Activated naive CD8-positive, alpha-beta T cell treated with anti-CD3 and anti-CD28 coated beads for 36 hours (primary cell): Measurements from ENCODE around the gene CLBA1. TPM values are rescaled to one million over a fixed set of nuclear protein-coding genes. Genes with fewer than 3 reads are reported as not detected.

Experiments used
- DNase-seq: peaks from one replicate; pipeline ENCODE4 v3.0.0; 2021
- H3K27ac Mint-ChIP-seq: one replicate; pipeline ENCODE4 v1.8.0; 2022; ENCODE audit warnings: mild to moderate bottlenecking, moderate library complexity, mixed read lengths
- H3K27me3 Mint-ChIP-seq: one replicate; pipeline ENCODE4 v1.8.0; 2022; ENCODE audit warnings: mild to moderate bottlenecking, mixed read lengths
- H3K36me3 Mint-ChIP-seq: one replicate; pipeline ENCODE4 v1.8.0; 2021; ENCODE audit warnings: mild to moderate bottlenecking, mixed read lengths
- H3K4me1 Mint-ChIP-seq: one replicate; pipeline ENCODE4 v1.8.0; 2021; ENCODE audit warnings: mixed read lengths
- H3K4me3 Mint-ChIP-seq: one replicate; pipeline ENCODE4 v1.8.0; 2022; ENCODE audit warnings: mild to moderate bottlenecking, moderate library complexity, mixed read lengths
- H3K9me3 Mint-ChIP-seq: one replicate; pipeline ENCODE4 v1.8.0; 2022; ENCODE audit warnings: mixed read lengths
- total RNA-seq, 2 experiments: library from RNA; stranded (reverse); gene quantifications; one replicate each; pipeline ENCODE4 v1.2.3, GENCODE V29; 2021

The CLBA1 gene
- total RNA-seq, 2 experiments from 2014 or later: 1.5 to 1.9 TPM

DNA sequence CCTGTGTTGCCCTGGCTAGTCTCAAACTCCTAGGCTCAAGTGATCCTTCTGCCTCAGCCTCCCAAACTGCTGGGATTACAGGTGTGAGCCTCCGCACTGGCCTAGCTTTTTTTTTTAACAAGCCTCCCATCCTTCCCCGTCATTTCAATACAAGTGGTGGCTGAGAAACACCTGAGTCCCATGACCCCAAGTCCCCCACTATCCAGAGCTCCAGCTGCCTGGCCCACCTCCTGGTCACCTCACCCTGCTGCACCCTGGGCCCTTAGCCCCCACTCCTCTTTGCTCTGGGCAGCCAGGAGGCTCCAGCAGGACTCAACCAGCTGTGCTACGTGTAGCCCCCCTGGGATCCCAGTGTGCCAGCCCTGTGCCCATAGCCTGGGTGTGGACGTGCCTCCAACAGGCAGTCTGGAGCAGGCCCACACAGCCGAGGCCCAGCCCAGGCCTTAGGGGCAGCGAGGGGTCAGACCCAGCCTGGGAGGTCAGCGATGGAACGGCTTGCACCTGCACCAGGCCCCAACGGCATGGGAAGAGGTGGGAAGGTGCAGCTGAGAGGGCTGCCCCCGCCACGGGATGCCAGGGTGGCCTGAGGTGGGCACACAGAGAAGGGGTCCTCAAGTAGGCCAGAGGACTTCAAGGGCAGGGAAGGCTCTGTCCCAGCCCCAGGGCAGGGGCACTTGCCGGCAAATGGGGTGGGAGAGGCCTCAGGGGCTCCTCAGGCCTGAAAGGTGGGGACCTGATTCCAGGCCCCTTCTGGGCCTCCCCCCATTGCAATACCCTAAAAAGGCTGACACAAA lies 13.9 kb upstream of the CLBA1 start:
- no peak for DNase-seq
- Mint-ChIP-seq H3K36me3 (no peaks in the 10 kb centered on the region), H3K27ac (no peak overlapping the region), H3K9me3 (no peaks in the 10 kb centered on the region), H3K27me3 (peaks cover 27% of the 10 kb centered on the region), H3K4me1 (peaks cover 6% of the 10 kb centered on the region), H3K4me3 (no peak overlapping the region)

DNA sequence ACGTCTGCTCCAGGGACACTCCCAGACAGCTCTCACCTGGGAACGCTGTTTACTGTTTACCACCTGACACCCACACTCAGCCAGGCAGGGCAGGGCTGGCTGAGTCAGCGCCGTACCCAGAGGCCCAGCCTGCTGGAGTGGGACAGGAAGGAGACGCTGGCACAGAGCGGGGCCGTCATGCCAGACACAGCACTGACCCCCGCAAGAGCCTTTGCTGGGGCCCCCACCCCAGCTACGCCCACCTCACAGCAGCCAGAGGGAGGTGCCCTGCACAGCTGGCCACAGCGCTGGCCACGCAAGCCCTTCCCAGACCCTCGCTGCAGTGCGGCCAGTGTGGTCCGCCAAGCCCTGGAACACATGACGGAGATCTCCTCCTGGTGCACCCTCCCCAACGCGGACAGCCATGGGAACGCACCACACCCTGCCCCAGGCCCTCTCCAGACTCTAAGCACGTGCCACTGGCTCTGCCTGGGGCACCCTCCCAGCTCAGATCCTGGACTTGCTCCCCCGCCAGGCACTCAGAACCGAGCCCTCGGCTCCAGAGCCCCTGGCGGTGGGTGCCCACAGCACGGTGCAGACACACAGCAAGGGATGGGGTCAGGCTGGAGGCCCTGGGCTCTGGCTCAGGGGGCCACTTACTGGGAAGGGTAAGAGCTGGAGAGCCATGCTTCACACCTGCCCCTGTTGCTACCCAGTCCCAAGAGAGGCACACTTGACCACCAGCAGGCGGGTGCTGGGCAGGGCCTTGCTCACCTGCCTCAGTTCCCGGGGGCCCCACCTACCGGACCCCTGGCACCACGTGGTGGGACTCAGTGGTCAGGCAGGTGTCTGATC lies 13.1 kb upstream of the CLBA1 start:
- Mint-ChIP-seq H3K27me3 (peaks cover 34% of the 10 kb centered on the region), H3K9me3 (no peaks in the 10 kb centered on the region), H3K27ac (no peak overlapping the region), H3K4me1 (peaks cover 6% of the 10 kb centered on the region), H3K36me3 (no peaks in the 10 kb centered on the region), H3K4me3 (no peak overlapping the region)
- no peak for DNase-seq

DNA sequence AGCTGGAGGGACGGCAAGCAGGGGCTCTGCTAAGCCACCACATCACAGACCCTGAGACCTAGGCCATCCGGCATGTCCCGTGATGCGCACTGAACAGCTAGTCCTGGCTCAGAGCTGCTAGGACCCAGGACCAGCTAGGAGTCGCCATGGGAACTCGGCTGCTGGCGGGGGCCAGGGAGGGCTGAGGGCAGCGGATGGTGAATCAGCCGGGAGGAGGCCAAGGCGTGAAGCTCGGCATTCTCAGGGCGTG lies 12.5 kb upstream of the CLBA1 start:
- H3K4me1 Mint-ChIP-seq: peaks cover 9% of the 10 kb centered on the region
- no peaks in the 10 kb centered on the region for H3K9me3 Mint-ChIP-seq
- no peak for DNase-seq
- H3K4me3 Mint-ChIP-seq: no peak overlapping the region
- H3K36me3 Mint-ChIP-seq: no peaks in the 10 kb centered on the region
- peaks cover 33% of the 10 kb centered on the region for H3K27me3 Mint-ChIP-seq
- no peak overlapping the region for H3K27ac Mint-ChIP-seq

DNA sequence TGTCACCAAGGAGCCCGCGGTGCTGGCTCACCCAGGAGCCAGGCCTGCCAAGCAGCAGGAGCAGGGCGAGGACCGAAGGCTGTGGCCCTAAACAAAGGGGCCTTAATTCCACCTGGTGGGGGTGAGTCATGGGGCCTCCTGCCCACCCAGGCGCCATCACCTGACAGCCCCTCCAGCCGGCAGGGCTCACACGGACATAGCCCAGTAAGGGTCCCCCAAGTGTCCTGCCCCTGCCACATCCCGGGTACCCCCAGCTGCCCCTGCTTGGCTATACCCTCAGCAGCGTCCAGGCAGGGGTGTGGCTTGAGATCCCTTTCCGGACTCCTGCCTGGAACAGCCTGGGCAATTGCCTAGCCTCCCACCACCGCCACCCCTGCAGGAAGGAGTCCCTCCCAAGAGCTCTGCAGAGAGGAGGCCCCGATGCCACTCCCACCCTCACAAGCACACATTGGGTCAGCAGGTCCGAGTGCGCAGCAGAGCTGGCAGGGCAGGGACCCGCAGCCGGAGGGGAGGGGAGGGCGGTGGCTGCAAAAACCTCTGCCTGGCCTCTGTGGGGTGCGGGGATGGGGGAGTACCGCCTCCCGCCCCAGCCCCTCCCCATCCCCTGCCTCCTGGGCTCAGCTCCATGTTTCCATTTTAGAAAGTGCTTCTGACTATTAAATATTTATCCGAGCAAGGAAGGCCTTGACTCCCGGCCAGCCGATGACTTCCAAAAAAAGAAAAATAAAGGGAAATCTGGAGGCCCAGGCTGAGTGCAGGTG lies 12.0 kb upstream of the CLBA1 start:
- Mint-ChIP-seq H3K4me3 (no peak overlapping the region), H3K9me3 (no peaks in the 10 kb centered on the region), H3K4me1 (peaks cover 9% of the 10 kb centered on the region), H3K27me3 (peaks cover 29% of the 10 kb centered on the region), H3K36me3 (no peaks in the 10 kb centered on the region), H3K27ac (no peak overlapping the region)
- DNase-seq: no peak

DNA sequence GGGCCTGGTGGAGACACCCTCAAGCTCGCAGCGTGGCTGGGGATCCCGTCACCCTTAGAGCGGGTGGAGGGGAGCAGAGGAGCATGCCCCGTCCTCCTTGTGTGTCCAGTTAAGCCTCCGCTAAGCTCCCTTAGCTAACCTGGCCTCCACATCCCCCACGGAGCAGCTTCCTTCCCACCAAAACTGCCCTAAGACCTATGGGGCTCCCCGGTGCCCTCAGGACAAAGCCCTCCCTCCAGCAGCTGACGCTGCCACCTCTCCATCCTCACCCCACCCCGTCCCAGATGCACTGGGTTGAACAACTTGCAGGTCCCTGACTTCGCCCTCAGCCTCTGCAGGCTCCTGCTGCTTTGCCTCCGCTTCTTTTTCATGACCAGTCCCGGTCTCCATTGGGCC lies 11.4 kb upstream of the CLBA1 start:
- peaks cover 28% of the 10 kb centered on the region for H3K27me3 Mint-ChIP-seq
- H3K4me3 Mint-ChIP-seq: no peak overlapping the region

DNA sequence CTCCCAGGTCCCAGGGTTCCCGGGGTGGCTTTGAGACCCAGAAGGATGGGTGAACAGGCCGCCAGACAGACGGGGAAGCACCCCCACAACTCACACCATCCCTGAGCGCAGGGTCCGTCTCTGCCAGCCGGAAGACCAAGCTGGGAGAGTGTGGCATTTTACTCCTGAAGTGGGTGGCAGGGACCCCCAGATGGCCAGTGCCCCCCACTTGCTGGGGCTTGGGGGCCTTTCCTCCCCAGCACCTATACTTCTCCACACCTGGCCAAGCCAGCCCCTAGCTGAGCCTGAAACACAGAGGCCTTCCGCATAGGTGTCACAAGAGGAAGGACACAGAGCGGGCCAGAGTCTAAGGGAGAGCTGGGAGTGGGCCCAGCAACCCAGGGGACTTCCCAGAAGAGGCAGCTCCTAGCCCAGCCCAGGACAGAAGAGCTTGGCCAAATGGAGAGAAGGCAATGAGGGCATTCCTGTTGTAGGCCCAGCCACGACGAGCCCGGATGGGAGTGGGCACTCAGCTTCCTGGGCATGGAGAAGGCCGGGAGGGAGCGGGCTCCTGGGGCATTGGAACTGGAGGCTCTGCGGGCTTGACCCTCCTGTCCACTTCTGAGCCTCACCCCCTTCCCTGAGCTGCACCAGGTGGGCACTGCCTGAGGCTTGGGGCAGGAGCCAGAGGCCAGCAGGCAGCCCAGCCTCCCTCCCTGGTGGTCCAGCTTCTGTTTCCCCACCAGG lies 10.8 kb upstream of the CLBA1 start:
- H3K4me3 Mint-ChIP-seq: no peak overlapping the region
- H3K9me3 Mint-ChIP-seq: no peaks in the 10 kb centered on the region
- no peaks in the 10 kb centered on the region for H3K36me3 Mint-ChIP-seq
- peaks cover 9% of the 10 kb centered on the region for H3K4me1 Mint-ChIP-seq
- no peak for DNase-seq
- H3K27ac Mint-ChIP-seq: no peak overlapping the region
- H3K27me3 Mint-ChIP-seq: peaks cover 26% of the 10 kb centered on the region

More for the DNA sequence above, 11.4 kb upstream of the CLBA1 start:
- DNase-seq: no peak
- H3K9me3 Mint-ChIP-seq: no peaks in the 10 kb centered on the region
- H3K36me3 Mint-ChIP-seq: no peaks in the 10 kb centered on the region
- no peak overlapping the region for H3K27ac Mint-ChIP-seq
- peaks cover 9% of the 10 kb centered on the region for H3K4me1 Mint-ChIP-seq

DNA sequence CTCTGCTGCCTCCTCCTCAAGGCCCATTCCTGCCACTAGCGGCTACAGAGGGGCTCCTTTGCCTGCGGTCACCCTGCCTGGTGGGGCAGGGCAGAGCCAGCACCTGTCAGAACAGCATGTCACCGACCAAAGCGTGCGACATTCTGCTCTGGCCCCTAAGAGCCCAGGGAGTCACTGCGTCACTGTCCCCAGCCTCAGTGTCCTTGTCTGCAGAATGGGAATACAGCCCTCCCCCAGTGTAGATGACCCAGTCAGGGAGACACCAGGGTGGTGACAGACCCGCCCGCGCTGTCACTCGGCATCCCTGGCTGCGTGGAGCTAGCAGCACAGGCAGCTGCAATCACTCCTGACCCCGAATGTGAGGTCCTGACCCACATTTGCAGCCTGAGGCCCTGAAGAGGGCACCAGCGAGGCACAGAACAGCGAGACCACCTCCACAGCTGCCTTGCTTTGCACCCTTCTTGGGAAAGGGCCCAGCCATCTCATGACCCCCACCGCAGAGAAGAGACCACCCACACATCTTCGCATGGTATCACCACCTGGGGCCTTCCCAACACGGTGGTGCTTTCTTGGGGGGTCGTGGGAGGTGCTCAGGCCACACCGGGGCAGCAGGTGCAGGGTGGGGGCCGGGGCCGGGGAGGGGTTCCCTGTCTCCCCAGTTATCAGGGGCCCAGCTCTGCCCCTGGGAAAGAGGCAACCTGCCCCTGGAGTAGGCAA lies 9.9 kb upstream of the CLBA1 start:
- peaks cover 9% of the 10 kb centered on the region for H3K4me1 Mint-ChIP-seq
- no peak for DNase-seq
- H3K4me3 Mint-ChIP-seq: no peak overlapping the region
- H3K27ac Mint-ChIP-seq: no peak overlapping the region
- peaks cover 26% of the 10 kb centered on the region for H3K27me3 Mint-ChIP-seq
- no peaks in the 10 kb centered on the region for H3K9me3 Mint-ChIP-seq
- H3K36me3 Mint-ChIP-seq: no peaks in the 10 kb centered on the region

DNA sequence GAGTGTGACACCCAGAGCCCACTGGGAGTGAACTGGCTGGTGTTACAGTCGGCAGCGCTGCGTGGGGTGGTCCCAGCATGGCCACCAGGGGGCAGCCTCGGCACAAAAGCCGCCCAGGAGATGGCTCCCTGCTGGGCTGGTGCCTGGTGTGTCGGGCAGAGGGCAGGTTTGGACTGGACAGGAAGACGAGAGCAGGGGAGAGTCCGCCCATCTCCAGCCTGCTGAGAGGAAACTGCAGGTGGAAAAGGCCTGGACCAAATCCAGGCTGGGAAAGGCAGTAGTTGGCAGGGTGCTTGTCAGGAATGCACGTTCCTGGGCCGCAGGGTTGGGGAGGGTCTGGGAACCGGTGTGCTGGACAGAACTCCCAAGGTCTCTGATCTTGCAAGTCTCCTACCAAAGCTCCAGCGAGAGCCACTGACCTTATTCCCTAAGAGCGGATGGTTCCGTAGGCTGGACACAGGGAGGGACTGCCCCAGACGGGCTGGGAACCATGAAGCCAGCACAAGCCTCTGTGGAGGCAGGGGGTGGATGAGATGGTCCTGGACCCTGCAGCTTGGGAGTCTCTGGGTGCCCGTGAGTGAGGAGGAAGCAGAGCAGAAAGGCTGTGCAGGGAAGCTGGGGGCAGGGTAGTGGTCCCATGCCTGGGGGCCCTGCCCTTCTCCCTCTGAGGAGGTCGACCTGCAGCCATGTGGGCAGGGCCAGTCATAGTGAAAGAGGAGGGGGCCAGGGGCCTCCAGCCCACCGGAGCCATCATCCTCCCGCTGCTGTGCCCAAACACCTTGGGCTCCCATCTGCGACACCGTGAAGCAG lies 9.2 kb upstream of the CLBA1 start:
- Mint-ChIP-seq H3K36me3 (no peaks in the 10 kb centered on the region), H3K27ac (no peak overlapping the region), H3K4me1 (peaks cover 9% of the 10 kb centered on the region), H3K27me3 (peaks cover 26% of the 10 kb centered on the region), H3K9me3 (no peaks in the 10 kb centered on the region), H3K4me3 (peak overlapping the region; percentile 25)
- DNase-seq: peak; percentile 82

DNA sequence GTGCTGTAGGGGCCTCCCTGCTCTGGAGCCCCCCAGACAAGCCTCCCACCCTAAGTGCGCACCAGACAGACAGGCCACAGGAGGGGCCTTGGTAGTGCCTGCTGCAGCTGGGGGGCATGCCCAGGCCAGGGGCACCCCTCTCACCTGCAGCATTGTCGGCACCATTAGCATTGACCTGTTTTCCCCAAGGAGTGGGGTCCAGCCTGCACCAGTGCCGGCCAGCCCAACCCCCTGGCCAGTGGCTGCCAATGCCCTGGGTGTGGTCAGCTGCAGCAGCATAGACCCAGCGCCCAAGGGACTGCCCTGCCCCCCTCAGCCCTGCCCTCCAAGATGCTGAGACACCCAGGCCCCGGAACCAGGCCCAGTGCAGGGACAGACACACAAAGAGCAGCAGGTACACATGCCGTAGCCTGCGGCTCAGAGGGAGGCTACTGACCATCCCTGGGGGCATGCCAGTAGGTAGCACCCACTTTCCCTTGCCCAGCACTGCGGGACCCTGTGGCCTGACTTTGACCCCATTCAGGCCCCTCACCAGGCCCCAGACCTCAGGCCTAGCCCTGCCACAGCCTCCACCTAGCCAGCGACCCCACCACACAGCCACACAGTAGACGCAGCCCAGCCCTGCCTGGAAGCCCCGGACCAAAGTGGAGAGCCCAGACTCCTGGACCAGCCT lies 8.4 kb upstream of the CLBA1 start:
- DNase-seq: no peak
- peaks cover 9% of the 10 kb centered on the region for H3K4me1 Mint-ChIP-seq
- no peak overlapping the region for H3K27ac Mint-ChIP-seq
- H3K4me3 Mint-ChIP-seq: peak overlapping the region; percentile 78
- H3K36me3 Mint-ChIP-seq: no peaks in the 10 kb centered on the region
- H3K9me3 Mint-ChIP-seq: no peaks in the 10 kb centered on the region
- H3K27me3 Mint-ChIP-seq: peaks cover 26% of the 10 kb centered on the region

DNA sequence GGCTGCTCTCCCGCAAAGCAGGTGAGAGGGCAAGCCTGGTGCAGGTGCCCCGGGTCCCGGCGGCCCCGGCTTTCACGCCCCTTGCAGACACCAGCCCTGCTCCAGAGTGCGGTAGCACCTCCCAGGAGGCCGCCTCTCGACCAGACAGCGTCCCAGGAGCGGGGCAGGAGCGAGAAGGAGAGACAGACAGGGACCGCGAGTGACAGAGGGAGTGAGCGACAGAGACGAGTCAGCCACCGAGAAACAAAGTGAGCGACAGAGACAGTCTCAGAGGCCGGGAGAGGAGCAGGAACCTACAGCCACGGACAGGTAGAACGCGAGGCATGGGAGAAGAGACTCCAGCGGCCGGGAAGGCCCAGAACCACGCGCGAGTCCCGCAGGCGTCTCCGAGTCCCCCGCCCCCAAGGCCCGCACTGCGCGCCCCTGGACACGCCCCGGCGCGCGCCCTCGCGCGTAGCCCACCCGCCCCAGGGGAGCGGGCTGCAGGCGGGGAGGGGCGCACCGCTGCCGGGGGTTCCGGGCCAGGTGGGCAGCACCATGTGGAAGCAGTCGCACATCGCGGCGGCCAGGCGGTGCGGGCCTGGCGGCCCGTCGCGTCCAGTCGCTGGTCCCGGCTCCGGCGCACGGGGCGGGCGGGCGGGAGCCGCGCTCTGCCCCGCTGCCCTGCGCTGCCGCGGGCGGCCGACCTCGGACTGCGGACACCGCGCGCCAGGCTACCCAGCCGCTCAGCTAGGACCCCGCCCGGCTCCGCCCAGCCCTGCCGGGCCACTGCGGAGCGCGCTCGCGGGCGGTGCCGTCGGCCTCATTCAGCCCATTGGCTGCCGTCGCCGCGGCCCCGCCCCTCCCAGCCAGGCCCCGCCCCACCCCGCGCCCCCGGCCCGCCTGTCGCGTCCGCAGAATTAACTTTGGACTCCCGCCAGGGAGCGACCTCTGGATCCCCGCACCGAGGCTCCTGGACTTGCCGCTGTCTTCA lies 7.6 kb upstream of the CLBA1 start, which contains the start of gene AHNAK2:
TSS of gene AHNAK2 (minus strand) at position 694 of the 973 bp plus-strand sequence. CDS start at position 557, 137 bp downstream.
- no peaks in the 10 kb centered on the region for H3K9me3 Mint-ChIP-seq
- no peak within 1 kb of the TSS for H3K27ac Mint-ChIP-seq
- no peaks in the 10 kb centered on the region for H3K36me3 Mint-ChIP-seq
- H3K4me1 Mint-ChIP-seq: peaks cover 9% of the 10 kb centered on the region
- peak within 1 kb of the TSS; percentile 78 for H3K4me3 Mint-ChIP-seq
- DNase-seq: peak; percentile 72
- H3K27me3 Mint-ChIP-seq: peaks cover 26% of the 10 kb centered on the region

DNA sequence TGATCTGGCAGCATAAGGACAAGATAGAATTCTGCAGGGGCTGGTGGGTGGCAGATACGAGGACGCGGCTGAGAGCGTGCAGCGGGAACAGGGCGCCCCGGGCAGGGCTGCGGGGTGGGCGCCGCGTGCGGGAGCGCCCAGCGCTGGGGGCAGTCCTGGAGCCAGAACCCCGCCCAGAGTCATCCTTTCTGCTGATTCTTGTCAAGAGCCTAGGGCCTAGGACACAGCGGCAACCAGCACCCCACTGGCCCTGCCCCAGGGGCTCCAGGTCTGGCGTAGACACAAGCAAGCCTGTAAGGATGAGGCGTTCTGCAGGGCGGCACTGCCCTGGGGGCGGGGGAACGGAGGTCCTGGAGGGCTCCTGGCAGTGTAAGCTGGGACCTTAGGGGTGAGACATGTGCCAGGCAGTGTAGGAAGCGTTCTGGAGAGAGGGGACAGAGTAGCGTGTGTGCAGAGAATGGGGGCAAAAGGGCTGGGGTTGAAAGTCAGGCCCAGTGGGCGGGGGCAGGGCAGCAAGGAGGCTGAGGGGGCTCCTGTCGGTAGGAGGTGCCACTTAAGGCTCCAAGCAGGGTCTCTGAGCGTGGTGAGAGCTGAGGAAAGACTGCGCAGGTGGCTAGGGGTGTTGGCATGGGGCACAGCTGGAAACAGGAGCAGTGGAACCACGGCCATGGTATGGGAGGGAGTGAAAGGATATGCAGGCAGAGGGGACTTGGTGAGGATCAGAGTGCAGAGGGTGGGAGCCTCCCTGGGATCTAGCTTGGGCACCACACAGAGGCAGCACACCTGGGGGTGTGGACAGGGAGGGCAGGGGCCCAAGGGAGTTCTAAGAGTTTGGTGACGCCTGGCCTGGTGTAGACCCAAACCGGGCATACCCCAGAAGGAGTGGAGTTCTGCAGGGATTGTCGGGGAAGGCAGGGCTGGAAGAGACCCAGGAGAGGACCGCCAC lies 6.6 kb upstream of the CLBA1 start:
- no peaks in the 10 kb centered on the region for H3K9me3 Mint-ChIP-seq
- no peak for DNase-seq
- peaks cover 9% of the 10 kb centered on the region for H3K4me1 Mint-ChIP-seq
- H3K36me3 Mint-ChIP-seq: no peaks in the 10 kb centered on the region
- no peak overlapping the region for H3K4me3 Mint-ChIP-seq
- no peak overlapping the region for H3K27ac Mint-ChIP-seq
- peaks cover 26% of the 10 kb centered on the region for H3K27me3 Mint-ChIP-seq
